HG03066 (cell line): ENCODE data around the gene CLASP2.
"Not testable (repeated sequence)": the region's sequence is repeated elsewhere in the genome, so short reads cannot be mapped to it uniquely, and the experiment has no call there.

Source experiments
- ATAC-seq: cut with Tn5 transposase; IDR thresholded peaks from one replicate; pipeline ENCODE4 v1.9.1; 2021; ENCODE audit warnings: low read depth; ENCODE audit not compliant: unreplicated experiment

The CLASP2 gene

DNA sequence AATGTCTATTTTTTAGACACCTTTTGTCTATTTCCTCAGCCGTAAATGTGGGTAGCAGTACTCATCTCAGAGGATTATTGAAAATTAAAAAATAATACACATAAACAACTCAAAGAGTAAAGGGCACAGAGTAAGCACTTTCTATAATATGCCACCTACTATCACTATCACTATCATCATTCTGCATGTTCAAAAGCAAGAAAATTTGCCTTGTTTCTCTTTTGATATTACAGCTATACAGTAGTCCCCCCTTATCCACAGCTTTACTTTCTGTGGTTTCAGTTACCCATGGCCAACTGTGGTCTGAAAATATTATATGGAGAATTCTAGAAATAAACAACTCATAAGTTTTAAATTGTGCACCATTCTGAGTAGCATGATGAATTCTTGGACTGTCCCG, 27.7 kb downstream of the CLASP2 start:
- no peak for ATAC-seq

- ATAC-seq: no peak
Observed at GRCh38 chr3:33687406-33688010, 30.5 kb downstream of the CLASP2 start.

GRCh38 chr3:33682770-33683169, 35.3 kb downstream of the CLASP2 start:
- no peak for ATAC-seq

- ATAC-seq: no peak
Observed at GRCh38 chr3:33681667-33682066, 36.4 kb downstream of the CLASP2 start.

- ATAC-seq: no peak
Observed at GRCh38 chr3:33678073-33678472, 40.0 kb downstream of the CLASP2 start.

DNA sequence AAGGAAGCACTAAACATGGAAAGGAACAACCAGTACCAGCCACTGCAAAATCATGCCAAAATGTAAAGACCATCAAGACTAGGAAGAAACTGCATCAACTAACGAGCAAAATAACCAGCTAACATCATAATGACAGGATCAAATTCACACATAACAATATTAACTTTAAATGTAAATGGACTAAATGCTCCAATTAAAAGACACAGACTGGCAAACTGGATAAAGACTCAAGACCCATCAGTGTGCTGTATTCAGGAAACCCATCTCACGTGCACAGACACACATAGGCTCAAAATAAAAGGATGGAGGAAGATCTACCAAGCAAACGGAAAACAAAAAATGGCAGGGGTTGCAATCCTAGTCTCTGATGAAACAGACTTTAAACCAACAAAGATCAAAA, 44.6 kb downstream of the CLASP2 start:
- not testable (repeated sequence) for ATAC-seq

GRCh38 chr3:33668618-33669017, 49.4 kb downstream of the CLASP2 start:
- ATAC-seq: no peak

- no peak for ATAC-seq
Observed at GRCh38 chr3:33665294-33665693, 52.8 kb downstream of the CLASP2 start.

DNA sequence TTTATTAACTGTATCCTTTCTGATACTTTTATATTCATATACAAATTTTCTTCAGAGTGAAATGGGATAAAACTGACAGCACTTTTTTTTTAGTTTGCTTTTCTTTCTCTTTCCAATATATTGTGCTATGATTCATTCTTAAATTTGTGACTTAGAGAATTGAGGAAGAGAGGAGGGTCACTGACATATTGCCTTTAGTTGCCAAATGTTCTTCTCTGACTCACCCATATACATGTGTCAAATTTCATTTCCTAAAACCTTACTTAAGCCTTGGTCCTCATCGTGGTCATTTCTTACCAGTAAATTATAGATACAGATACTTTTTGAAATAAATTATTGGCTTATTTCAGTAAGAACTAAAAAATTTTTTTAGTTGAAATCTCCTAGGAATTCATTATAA, 53.9 kb downstream of the CLASP2 start:
- ATAC-seq: no peak

DNA sequence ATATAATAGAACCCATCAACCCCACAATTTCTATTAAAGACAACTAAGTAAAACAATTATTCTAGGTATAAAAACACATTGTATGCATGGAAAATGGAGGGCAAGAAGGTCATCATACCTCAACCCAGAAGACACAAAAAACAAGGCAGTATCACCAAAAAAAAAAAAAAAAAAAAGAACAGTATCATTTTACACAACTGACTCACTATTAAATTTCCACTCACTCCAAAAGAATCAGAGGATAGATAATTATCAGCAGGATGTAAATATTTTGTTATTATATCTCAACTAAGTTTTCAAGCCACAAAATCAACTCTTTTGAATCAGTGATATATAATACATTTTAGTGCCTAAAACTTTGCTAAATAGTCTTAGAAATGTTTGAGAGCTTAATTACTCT, 55.0 kb downstream of the CLASP2 start:
- no peak for ATAC-seq

- no peak for ATAC-seq
Observed at GRCh38 chr3:33659856-33660434, 58.1 kb downstream of the CLASP2 start.

GRCh38 chr3:33658991-33659848, 58.8 kb downstream of the CLASP2 start:
- peak; percentile 88 for ATAC-seq

GRCh38 chr3:33658621-33658990, 59.4 kb downstream of the CLASP2 start:
- peak; percentile 3 for ATAC-seq

- ATAC-seq: no peak
Observed at GRCh38 chr3:33658039-33658438, 60.0 kb downstream of the CLASP2 start.

DNA sequence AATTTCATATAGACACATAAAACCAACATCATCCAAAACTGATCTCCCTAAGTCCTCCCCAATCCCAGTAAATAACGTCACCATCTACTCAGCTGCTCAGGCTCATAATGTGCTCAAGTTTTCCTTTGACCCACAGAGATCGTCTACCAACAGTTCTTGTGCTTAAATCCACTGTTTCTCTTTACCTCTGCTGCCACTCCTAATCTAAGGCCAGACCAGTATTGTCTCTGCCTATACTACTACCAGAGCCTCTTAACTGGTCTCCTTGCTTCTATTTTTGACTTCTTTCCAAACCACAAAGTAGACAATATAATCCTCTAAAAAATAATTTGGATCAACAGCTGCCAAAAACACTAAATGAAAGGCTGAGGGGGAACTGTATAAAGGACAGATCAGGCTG, 65.3 kb downstream of the CLASP2 start:
- ATAC-seq: no peak

DNA sequence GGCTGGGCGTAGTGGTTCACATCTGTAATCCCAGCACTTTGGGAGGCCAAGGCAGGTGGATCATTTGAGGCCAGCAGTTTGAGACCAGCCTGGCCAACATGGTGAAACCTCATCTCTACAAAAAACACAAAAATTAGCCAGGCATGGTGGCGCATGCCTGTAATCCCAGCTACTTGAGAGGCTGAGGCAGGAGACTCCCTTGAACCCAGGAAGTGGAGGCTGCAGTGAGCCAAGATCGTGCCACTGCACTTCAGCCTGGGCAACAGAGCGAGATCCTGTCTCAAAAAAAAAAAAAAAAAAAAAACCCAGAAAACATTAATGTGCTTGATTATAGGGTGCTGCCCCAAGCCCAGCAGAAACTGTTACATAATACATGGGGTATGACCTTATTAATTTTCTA, 67.0 kb downstream of the CLASP2 start:
- ATAC-seq: not testable (repeated sequence)

- no peak for ATAC-seq
Observed at GRCh38 chr3:33650495-33650894, 67.6 kb downstream of the CLASP2 start.

DNA sequence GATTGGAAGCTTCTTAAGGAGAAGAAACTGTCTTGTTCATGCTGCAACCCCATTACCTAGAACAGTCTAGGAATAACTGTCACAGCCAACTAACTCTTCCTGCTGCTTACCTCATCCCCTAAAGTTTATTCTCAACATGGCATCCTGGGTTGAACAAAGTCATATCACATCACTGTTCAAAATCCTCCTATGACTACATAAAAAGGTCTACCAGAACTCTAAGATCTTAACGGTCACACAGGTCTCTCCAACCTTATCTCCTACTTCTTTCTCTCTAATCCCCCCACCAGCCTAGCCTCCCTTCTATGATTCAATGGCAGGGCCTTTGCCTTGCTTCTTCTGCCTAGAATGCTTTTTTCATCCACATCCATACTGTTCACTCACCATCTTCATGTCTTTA, 69.3 kb downstream of the CLASP2 start:
- no peak for ATAC-seq

GRCh38 chr3:33646406-33646805, 71.6 kb downstream of the CLASP2 start:
- no peak for ATAC-seq

GRCh38 chr3:33645060-33645647, 72.9 kb downstream of the CLASP2 start:
- no peak for ATAC-seq

DNA sequence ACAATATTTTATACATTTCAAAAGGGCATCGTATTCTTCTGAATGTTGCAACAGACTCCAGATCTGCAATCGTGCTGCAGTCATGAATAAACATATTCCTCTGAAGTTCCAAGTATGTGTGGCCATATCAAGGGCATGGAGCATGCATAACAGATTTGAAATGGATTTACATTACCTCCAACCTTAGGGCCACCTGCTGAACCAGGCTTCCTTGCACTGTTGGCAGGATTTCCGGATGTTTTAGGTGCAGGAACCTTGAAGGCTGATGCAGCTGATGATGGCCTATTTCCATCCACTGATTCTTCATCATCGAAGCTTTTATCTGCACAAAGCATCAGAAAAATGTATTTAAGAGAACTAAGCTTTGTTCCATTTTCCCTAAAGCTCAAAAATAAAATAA, 73.5 kb downstream of the CLASP2 start:
- ATAC-seq: no peak
